Measurements from ENCODE around the gene PTK7.
A peak's percentile ranks its signal among the peaks of the same experiment; 100 is the strongest.

The PTK7 gene

DNA sequence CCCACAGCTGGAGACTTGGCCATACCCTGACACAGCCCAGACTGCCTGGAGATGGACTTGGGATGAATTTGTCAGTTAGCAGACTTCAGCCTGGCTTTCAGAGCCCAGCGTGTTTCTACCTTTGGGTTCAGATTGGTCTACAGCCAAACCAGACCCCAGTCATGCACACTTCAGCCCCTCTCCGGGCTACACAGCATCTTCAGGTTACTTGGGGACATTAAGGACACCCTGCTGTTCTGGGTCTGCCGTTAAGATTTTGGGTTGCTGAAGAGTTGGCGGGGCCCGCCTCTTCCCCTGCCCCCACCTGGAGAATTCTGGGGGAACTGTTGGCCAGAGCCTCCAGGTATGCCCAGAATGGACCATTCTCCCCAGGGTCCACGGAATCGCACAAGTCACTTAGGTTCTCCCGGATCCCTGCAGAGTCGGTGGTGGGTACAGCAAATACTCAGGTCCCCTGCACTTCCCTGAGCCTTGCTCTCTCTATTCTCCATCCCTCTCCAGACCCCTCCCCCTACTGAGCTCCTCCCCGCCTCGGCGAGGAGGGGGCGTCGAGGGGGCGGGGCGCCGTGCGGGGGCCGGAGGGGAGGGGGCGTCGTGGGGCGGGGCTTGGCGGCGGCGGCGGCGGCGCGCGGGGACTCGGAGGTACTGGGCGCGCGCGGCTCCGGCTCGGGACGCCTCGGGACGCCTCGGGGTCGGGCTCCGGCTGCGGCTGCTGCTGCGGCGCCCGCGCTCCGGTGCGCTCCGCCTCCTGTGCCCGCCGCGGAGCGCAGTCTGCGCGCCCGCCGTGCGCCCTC, at the start of gene PTK7:
Gene PTK7, plus strand, starts transcription at position 645 of the 794 bp plus-strand sequence. CDS start 175 bp downstream, outside the sequence.
- no peaks in the 10 kb centered on the region for H3K27me3 Mint-ChIP-seq (ENCODE audit: low read depth)
- H3K27ac Mint-ChIP-seq = peak within 1 kb of the TSS; percentile 95 to 99 (median 97)
- no peaks in the 10 kb centered on the region for H3K9me3 Mint-ChIP-seq
- H3K4me3 Mint-ChIP-seq = peak within 1 kb of the TSS; percentile 82 to 90 (median 89)
- peaks cover 28% of the 10 kb centered on the region for H3K36me3 Mint-ChIP-seq (ENCODE audit: low read depth)
- TF ChIP-seq, protein P1, sequence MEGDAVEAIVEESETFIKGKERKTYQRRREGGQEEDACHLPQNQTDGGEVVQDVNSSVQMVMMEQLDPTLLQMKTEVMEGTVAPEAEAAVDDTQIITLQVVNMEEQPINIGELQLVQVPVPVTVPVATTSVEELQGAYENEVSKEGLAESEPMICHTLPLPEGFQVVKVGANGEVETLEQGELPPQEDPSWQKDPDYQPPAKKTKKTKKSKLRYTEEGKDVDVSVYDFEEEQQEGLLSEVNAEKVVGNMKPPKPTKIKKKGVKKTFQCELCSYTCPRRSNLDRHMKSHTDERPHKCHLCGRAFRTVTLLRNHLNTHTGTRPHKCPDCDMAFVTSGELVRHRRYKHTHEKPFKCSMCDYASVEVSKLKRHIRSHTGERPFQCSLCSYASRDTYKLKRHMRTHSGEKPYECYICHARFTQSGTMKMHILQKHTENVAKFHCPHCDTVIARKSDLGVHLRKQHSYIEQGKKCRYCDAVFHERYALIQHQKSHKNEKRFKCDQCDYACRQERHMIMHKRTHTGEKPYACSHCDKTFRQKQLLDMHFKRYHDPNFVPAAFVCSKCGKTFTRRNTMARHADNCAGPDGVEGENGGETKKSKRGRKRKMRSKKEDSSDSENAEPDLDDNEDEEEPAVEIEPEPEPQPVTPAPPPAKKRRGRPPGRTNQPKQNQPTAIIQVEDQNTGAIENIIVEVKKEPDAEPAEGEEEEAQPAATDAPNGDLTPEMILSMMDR (IDR thresholded peaks at IDR 0.05; ENCODE audit: unreplicated experiment in 3 of 3) = no peak
- H3K4me1 Mint-ChIP-seq = peaks cover 71% of the 10 kb centered on the region

DNA sequence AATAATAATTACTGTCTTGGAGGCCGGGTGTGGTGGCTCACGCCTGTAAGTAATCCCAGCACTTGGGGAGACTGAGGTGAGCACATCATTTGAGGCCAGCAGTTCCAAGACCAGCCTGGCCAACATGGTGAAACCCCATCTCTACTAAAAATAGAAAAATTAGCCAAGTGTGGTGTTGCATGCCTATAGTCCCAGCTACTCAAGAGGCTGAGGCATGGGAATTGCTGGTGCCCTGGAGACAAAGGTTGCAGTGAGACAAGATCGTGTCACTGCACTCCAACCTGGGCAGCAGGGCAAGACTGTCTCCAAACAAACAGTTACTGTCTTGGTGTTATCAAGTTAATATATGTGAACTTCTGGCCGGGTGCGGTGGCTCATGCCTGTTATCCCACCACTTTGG, 49.7 kb upstream of the PTK7 start:
- peaks cover 60% of the 10 kb centered on the region for H3K36me3 Mint-ChIP-seq (ENCODE audit: low read depth)
- no peaks in the 10 kb centered on the region for H3K9me3 Mint-ChIP-seq
- peak overlapping the region in 1 of 3 experiments; percentile 10 for H3K4me3 Mint-ChIP-seq
- H3K27me3 Mint-ChIP-seq (ENCODE audit: low read depth) = no peaks in the 10 kb centered on the region
- H3K27ac Mint-ChIP-seq = no peak overlapping the region
- TF ChIP-seq, protein P1 (IDR thresholded peaks at IDR 0.05; ENCODE audit: unreplicated experiment in 3 of 3) = no peak
- no peaks in the 10 kb centered on the region for H3K4me1 Mint-ChIP-seq

DNA sequence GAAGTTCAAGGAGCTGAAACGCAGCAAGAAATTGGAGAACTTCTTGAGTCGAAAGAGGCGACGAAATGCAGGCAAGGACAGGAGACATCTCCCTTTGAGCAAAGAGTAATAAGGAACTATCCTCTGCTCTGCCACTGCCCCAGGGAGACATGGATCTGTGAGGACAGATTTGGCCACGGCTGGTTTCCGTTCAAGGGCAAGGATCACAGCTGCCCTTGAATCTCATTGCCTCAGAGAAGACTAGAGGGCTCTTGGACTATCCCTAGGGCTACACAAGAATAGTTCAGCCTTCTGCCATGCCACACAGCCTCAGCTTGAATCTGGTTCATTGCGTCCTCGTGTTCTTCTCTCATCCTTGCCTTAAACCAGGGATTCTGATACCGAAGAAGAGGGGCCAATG, 47.0 kb upstream of the PTK7 start:
- no peaks in the 10 kb centered on the region for H3K9me3 Mint-ChIP-seq
- peaks cover 78% of the 10 kb centered on the region for H3K36me3 Mint-ChIP-seq (ENCODE audit: low read depth)
- H3K4me1 Mint-ChIP-seq = no peaks in the 10 kb centered on the region
- TF ChIP-seq, protein P1 (IDR thresholded peaks at IDR 0.05; ENCODE audit: unreplicated experiment in 3 of 3) = no peak
- H3K4me3 Mint-ChIP-seq = no peak overlapping the region
- no peaks in the 10 kb centered on the region for H3K27me3 Mint-ChIP-seq (ENCODE audit: low read depth)
- H3K27ac Mint-ChIP-seq = no peak overlapping the region

DNA sequence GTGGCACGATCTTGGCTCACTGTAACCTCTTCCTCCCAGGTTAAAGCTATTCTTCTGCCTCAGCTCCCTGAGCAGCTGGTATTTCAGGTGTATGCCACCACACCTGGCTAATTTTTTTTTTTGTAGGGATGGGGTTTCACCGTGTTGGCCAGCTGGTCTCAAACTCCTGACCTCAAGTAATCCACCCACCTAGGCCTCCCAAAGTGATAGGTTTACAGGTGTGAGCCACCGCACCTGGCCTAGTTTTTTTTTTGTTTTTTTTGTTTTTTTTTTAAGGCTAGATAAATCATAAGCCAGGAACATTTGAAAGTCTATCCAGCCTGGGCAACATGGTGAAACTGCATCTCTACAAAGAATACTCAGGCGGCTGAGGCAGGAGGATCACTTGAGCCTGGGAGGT, 43.8 kb upstream of the PTK7 start:
- H3K27me3 Mint-ChIP-seq (ENCODE audit: low read depth) = no peaks in the 10 kb centered on the region
- peaks cover 76% of the 10 kb centered on the region for H3K36me3 Mint-ChIP-seq (ENCODE audit: low read depth)
- TF ChIP-seq, protein P1 (IDR thresholded peaks at IDR 0.05; ENCODE audit: unreplicated experiment in 3 of 3) = no peak
- H3K4me1 Mint-ChIP-seq = no peaks in the 10 kb centered on the region
- no peak overlapping the region for H3K4me3 Mint-ChIP-seq
- no peaks in the 10 kb centered on the region for H3K9me3 Mint-ChIP-seq
- no peak overlapping the region for H3K27ac Mint-ChIP-seq

DNA sequence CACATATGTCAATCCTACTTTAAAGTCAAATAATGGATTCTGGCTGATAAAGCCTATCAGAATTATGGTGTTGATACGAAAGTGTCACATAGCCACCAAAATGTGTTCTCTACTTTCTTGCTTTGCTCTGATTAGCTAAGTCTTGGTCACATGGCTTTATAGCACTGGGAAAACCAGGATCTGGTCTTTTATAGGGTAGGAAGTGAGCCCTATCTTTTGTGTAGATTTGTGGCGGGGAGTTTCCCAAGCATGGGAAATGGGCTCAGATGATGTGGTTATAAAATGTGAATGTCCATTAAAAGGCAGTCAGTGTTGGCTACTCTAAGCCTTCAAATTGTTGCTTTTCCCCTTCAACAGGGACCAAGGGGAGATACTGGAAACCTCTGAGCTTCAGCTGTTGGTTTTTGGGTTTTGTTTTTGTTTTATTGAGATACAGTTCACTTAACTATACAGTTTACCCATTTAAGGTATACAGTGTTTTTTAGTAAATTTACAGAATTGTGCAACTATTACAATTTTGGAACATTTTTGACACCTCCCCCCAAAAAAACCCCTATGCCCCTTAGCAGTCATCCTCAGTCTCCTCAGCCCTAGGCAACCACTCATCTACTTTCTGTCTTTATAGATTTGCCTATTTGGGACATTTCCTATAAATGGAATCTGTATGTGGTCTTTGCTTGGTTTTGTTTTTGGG, 42.5 kb upstream of the PTK7 start:
- no peaks in the 10 kb centered on the region for H3K4me1 Mint-ChIP-seq
- H3K36me3 Mint-ChIP-seq (ENCODE audit: low read depth) = peaks cover 76% of the 10 kb centered on the region
- H3K27ac Mint-ChIP-seq = no peak overlapping the region
- H3K4me3 Mint-ChIP-seq = no peak overlapping the region
- no peaks in the 10 kb centered on the region for H3K27me3 Mint-ChIP-seq (ENCODE audit: low read depth)
- TF ChIP-seq, protein P1 (IDR thresholded peaks at IDR 0.05; ENCODE audit: unreplicated experiment in 3 of 3) = no peak
- H3K9me3 Mint-ChIP-seq = no peaks in the 10 kb centered on the region
